Vagina (tissue), 2 donors: ENCODE data around the gene ARHGEF5.
"Not testable (repeated sequence)": the region's sequence is repeated elsewhere in the genome, so short reads cannot be mapped to it uniquely, and the experiment has no call there.

Source experiments
- CTCF ChIP-seq, 3 experiments: fragments of 450-650 bp in 2 of 3; fragments of 200-600 bp in 1 of 3; sonication (generic) in 1 of 3; IDR thresholded peaks; one replicate each; pipeline ENCODE4 v1.5.1; 2017 to 2019; ENCODE audit warnings: antibody characterized with exemption in 3 of 3, mild to moderate bottlenecking in 2 of 3, moderate library complexity in 2 of 3
- POLR2AphosphoS5 ChIP-seq, 2 donors: sonication (generic); formaldehyde crosslinking; IDR thresholded peaks; one replicate each; pipeline ENCODE4 v1.9.0; 2017; ENCODE audit warnings: antibody characterized with exemption in 2 of 2, mild to moderate bottlenecking in 2 of 2, low read depth in 1 of 2; ENCODE audit not compliant: insufficient read depth in 1 of 2

GRCh38 chr7:144330044-144330443 is 25.2 kb upstream of the ARHGEF5 start:
- TF ChIP-seq CTCF (IDR thresholded peaks at IDR 0.05); POLR2AphosphoS5 (IDR thresholded peaks at IDR 0.05; ENCODE audit: insufficient read depth in 1 of 2, low read depth in 1 of 2): not testable (repeated sequence)
